Hepatocyte (in vitro differentiated cells): ENCODE data around the gene SCYGR5. TPM values are rescaled to one million over a fixed set of nuclear protein-coding genes. Genes with fewer than 3 reads are reported as not detected.
A peak's percentile ranks its signal among the peaks of the same experiment; 100 is the strongest.

Experiments used
- DNase-seq: peaks from one replicate; pipeline ENCODE4 v3.0.0-alpha.2; 2016; ENCODE audit warnings: low spot score
- H2AFZ ChIP-seq: fragments of 200-600 bp; sonication (generic); 2 replicates; pipeline ENCODE4 v1.6.0; 2016; ENCODE audit warnings: antibody characterized with exemption, mild to moderate bottlenecking
- H3K27ac ChIP-seq: fragments of 200-600 bp; sonication (generic); 2 replicates; pipeline ENCODE4 v1.5.1; 2016; ENCODE audit warnings: mild to moderate bottlenecking
- H3K27me3 ChIP-seq: fragments of 200-600 bp; sonication (generic); 2 replicates; pipeline ENCODE4 v1.6.1; 2016
- H3K36me3 ChIP-seq: fragments of 200-600 bp; sonication (generic); replicated peaks from 2 replicates; pipeline ENCODE4 v1.5.1; 2016; ENCODE audit warnings: low read depth; ENCODE audit not compliant: insufficient read depth
- H3K4me1 ChIP-seq: fragments of 200-600 bp; sonication (generic); 2 replicates; pipeline ENCODE4 v1.5.1; 2016; ENCODE audit warnings: mild to moderate bottlenecking, moderate library complexity; ENCODE audit not compliant: insufficient read depth
- H3K4me2 ChIP-seq: fragments of 200-600 bp; sonication (generic); 2 replicates; pipeline ENCODE4 v1.6.0; 2016
- H3K4me3 ChIP-seq: fragments of 200-600 bp; sonication (generic); 2 replicates; pipeline ENCODE4 v1.5.1; 2016; ENCODE audit warnings: mild to moderate bottlenecking
- H3K79me2 ChIP-seq: fragments of 200-600 bp; sonication (generic); 2 replicates; pipeline ENCODE4 v1.6.0; 2017; ENCODE audit warnings: mild to moderate bottlenecking
- H3K9me2 ChIP-seq: fragments of 200-600 bp; sonication (generic); replicated peaks from 2 replicates; pipeline ENCODE4 v1.6.0; 2017; ENCODE audit warnings: mild to moderate bottlenecking; ENCODE audit not compliant: insufficient read depth
- H3K9me3 ChIP-seq: fragments of 200-600 bp; sonication (generic); 2 replicates; pipeline ENCODE4 v1.5.1; 2016; ENCODE audit warnings: low read depth, mild to moderate bottlenecking
- H4K20me1 ChIP-seq: fragments of 200-600 bp; sonication (generic); 2 replicates; pipeline ENCODE4 v1.6.0; 2016; ENCODE audit warnings: mild to moderate bottlenecking; ENCODE audit not compliant: insufficient read depth, poor library complexity, severe bottlenecking
- CTCF ChIP-seq: fragments of 200-600 bp; sonication (generic); IDR thresholded peaks from 2 replicates; pipeline ENCODE4 v1.5.1; 2016; ENCODE audit warnings: antibody characterized with exemption, mild to moderate bottlenecking; ENCODE audit not compliant: poor library complexity
- EZH2 ChIP-seq: fragments of 200-600 bp; sonication (generic); IDR thresholded peaks from 2 replicates; pipeline ENCODE4 v1.6.1; 2016; ENCODE audit warnings: antibody characterized with exemption, mild to moderate bottlenecking, borderline replicate concordance
- EZH2phosphoT487 ChIP-seq: fragments of 200-600 bp; sonication (generic); IDR thresholded peaks from one replicate; pipeline ENCODE4 v1.6.1; 2018; ENCODE audit warnings: antibody characterized with exemption, mild to moderate bottlenecking, low read depth, moderate library complexity; ENCODE audit not compliant: unreplicated experiment, severe bottlenecking
- WGBS: methylation state at CpG from one replicate; pipeline ENCODE4 v1.1.6; 2016; ENCODE audit warnings: low lambda C conversion rate; ENCODE audit errors: missing lambda C conversion rate; 5-methylcytosine and 5-hydroxymethylcytosine counted together
- polyA plus RNA-seq: library from polyadenylated mRNA; unstranded; fragments of >200 nt; fragmentation: Nextera tagmentation; extraction: Ambion mirVana; gene quantifications from 2 replicates; pipeline ENCODE4 v1.2.1, GENCODE V29; 2016
- total RNA-seq: library from RNA; depleted of rRNA; stranded (reverse); fragments of >200 nt; gene quantifications from 2 replicates; pipeline ENCODE4 v1.2.3, GENCODE V29; 2014

The SCYGR5 gene
- total and polyA plus RNA-seq, 2 experiments from 2014 or later, result not detected

GRCh38 chr2:227632827-227633226 is 33.8 kb upstream of the SCYGR5 start:
- H3K4me2 ChIP-seq, result no peak overlapping the region
- H3K27ac ChIP-seq, result no peak overlapping the region
- H4K20me1 ChIP-seq, result no peaks in the 10 kb centered on the region
- TF ChIP-seq EZH2 (no peak), EZH2phosphoT487 (no peak), CTCF (no peak)
- H3K9me2 ChIP-seq, result no peaks in the 10 kb centered on the region
- DNase-seq, result no peak
- no peak overlapping the region for H3K4me3 ChIP-seq
- no peak overlapping the region for H2AFZ ChIP-seq
- no peaks in the 10 kb centered on the region for H3K36me3 ChIP-seq
- no peaks in the 10 kb centered on the region for H3K27me3 ChIP-seq
- H3K9me3 ChIP-seq, result no peaks in the 10 kb centered on the region
- 93% methylated on average over 6 of the region's 6 CpGs for WGBS
- no peaks in the 10 kb centered on the region for H3K79me2 ChIP-seq
- no peaks in the 10 kb centered on the region for H3K4me1 ChIP-seq

GRCh38 chr2:227634201-227634600 is 32.4 kb upstream of the SCYGR5 start:
- DNase-seq, result no peak
- Histone ChIP-seq H2AFZ (no peak overlapping the region), H3K36me3 (no peaks in the 10 kb centered on the region), H4K20me1 (no peaks in the 10 kb centered on the region), H3K4me2 (no peak overlapping the region), H3K27me3 (no peaks in the 10 kb centered on the region), H3K27ac (no peak overlapping the region), H3K4me3 (no peak overlapping the region), H3K9me3 (no peaks in the 10 kb centered on the region), H3K79me2 (no peaks in the 10 kb centered on the region), H3K9me2 (no peaks in the 10 kb centered on the region), H3K4me1 (no peaks in the 10 kb centered on the region)
- WGBS, result 76% methylated on average over 3 of the region's 3 CpGs
- no peak for TF ChIP-seq EZH2phosphoT487
- no peak for TF ChIP-seq CTCF
- TF ChIP-seq EZH2, result no peak

- H3K27ac ChIP-seq, result no peak overlapping the region
- no peak overlapping the region for H2AFZ ChIP-seq
- whole genome bisulfite sequencing, result 18% methylated on average over 2 of the region's 2 CpGs
- no peaks in the 10 kb centered on the region for H3K4me1 ChIP-seq
- no peak overlapping the region for H3K4me3 ChIP-seq
- no peak for TF ChIP-seq CTCF
- no peak for TF ChIP-seq EZH2phosphoT487
- TF ChIP-seq EZH2, result no peak
- H3K79me2 ChIP-seq, result no peaks in the 10 kb centered on the region
- no peak for DNase-seq
- H4K20me1 ChIP-seq, result no peaks in the 10 kb centered on the region
- no peak overlapping the region for H3K4me2 ChIP-seq
- H3K9me3 ChIP-seq, result no peaks in the 10 kb centered on the region
- H3K9me2 ChIP-seq, result no peaks in the 10 kb centered on the region
- H3K27me3 ChIP-seq, result no peaks in the 10 kb centered on the region
- no peaks in the 10 kb centered on the region for H3K36me3 ChIP-seq
These were observed 23.9 kb upstream of the SCYGR5 start for GRCh38 chr2:227642656-227643055.

GRCh38 chr2:227643990-227644551 is 22.5 kb upstream of the SCYGR5 start:
- Histone ChIP-seq H3K9me3 (no peaks in the 10 kb centered on the region), H3K27ac (peak overlapping the region; percentile 44), H2AFZ (no peak overlapping the region), H3K4me2 (no peak overlapping the region), H3K36me3 (no peaks in the 10 kb centered on the region), H3K4me3 (no peak overlapping the region), H3K4me1 (no peaks in the 10 kb centered on the region), H4K20me1 (no peaks in the 10 kb centered on the region), H3K27me3 (no peaks in the 10 kb centered on the region), H3K9me2 (no peaks in the 10 kb centered on the region), H3K79me2 (no peaks in the 10 kb centered on the region)
- no peak for TF ChIP-seq EZH2
- TF ChIP-seq CTCF, result no peak
- no peak for TF ChIP-seq EZH2phosphoT487
- WGBS, result 69% methylated on average over 5 of the region's 5 CpGs
- DNase-seq, result no peak
